ENCODE results near the gene PDCD1. TPM values are rescaled to one million over a fixed set of nuclear protein-coding genes. Genes with fewer than 3 reads are reported as not detected.

The PDCD1 gene
- total RNA-seq: not detected in 2 replicates

GRCh38 chr2:241858206-241859016, at the start of gene PDCD1:
Gene PDCD1, minus strand, starts transcription at chr2:241858894. Its CDS starts 56 bp downstream, at chr2:241858838.

GRCh38 chr2:241869087-241869961, 10.6 kb upstream of the PDCD1 start, which contains the start of gene RTP5:
Gene RTP5, plus strand, starts transcription at chr2:241869729. Its CDS starts 28 bp downstream, at chr2:241869757.

GRCh38 chr2:241808721-241809382, 49.8 kb downstream of the PDCD1 start, which contains the start of gene NEU4:
Gene NEU4, plus strand, starts transcription at chr2:241809193. Its CDS starts 5,292 bp downstream, at chr2:241814485.

Other genes with a start within 250 kb of the PDCD1 start
- gene THAP4, start 221.7 kb downstream of the PDCD1 start, total RNA-seq: 31.9 and 35.3 TPM in 2 replicates
- gene ATG4B, start 221.2 kb downstream of the PDCD1 start, total RNA-seq: 45.7 and 47.6 TPM in 2 replicates
- 18.3 and 21.0 TPM in 2 replicates for gene DTYMK, start 172.1 kb downstream of the PDCD1 start, total RNA-seq
- gene ING5, start 156.9 kb downstream of the PDCD1 start, total RNA-seq: 11.8 and 13.1 TPM in 2 replicates
- gene D2HGDH, start 124.3 kb downstream of the PDCD1 start, total RNA-seq: 11.7 and 11.8 TPM in 2 replicates
- gene GAL3ST2, start 82.1 kb downstream of the PDCD1 start, total RNA-seq: 0.26 TPM in 1 of 2 replicates, not detected in the other
- gene NEU4, start 49.7 kb downstream of the PDCD1 start, total RNA-seq: 0.11 TPM in 1 of 2 replicates, not detected in the other
- gene RTP5, start 10.8 kb upstream of the PDCD1 start, total RNA-seq: not detected in 2 replicates

All from articular chondrocyte of knee joint (primary cell).